GM10266 (cell line): ENCODE data around the gene ZG16B.

Experiments used
- DNase-seq: peaks from one replicate; pipeline ENCODE4 v3.0.0; 2012; ENCODE audit errors: extremely low spot score
- TF ChIP-seq, protein P1 (sequence below): IDR thresholded peaks from 2 replicates; pipeline ENCODE4 v1.5.1; 2012; ENCODE audit warnings: mild to moderate bottlenecking, low read depth; ENCODE audit not compliant: control insufficient read depth, insufficient read depth; ENCODE audit errors: missing control alignments

The ZG16B gene

DNA sequence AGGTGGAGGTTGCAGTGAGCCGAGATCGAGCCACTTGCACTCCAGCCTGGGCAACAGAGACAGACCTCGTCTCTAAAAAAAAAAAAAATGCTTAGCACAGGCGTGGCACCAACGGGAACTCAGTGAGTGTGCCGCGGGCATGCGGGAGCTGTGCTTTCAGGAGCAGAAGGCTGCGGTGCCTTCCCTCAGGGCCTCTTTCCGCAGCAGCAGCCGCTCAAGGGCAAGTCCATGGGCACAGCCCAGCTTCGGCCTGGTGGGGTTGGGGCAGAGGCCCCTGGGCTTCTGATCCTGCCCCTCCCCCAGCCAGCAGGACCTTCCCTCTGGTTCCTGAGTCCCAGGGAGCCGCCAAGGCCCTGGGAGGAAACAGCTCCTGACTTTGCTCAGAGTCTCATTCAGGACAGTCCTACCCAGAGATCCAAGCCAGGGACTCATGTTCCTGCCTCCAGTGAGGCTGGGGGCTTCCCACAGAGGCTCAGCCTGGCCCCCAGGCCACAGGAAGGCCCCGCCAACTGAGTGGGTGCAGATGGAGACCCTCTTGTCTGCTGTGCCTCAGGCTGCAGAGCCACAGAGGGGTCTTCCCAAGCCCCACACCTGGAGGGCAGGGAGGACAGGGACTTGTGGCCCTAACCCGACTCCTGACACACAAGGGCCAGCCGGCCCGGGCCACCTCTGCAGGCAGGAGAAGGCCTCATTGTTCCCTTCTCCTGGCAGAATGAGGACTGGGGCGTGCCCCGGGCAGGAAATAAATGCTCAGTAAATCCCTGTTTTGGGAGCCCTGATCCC, 3.3 kb upstream of the ZG16B start:
- TF ChIP-seq, protein P1, sequence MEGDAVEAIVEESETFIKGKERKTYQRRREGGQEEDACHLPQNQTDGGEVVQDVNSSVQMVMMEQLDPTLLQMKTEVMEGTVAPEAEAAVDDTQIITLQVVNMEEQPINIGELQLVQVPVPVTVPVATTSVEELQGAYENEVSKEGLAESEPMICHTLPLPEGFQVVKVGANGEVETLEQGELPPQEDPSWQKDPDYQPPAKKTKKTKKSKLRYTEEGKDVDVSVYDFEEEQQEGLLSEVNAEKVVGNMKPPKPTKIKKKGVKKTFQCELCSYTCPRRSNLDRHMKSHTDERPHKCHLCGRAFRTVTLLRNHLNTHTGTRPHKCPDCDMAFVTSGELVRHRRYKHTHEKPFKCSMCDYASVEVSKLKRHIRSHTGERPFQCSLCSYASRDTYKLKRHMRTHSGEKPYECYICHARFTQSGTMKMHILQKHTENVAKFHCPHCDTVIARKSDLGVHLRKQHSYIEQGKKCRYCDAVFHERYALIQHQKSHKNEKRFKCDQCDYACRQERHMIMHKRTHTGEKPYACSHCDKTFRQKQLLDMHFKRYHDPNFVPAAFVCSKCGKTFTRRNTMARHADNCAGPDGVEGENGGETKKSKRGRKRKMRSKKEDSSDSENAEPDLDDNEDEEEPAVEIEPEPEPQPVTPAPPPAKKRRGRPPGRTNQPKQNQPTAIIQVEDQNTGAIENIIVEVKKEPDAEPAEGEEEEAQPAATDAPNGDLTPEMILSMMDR, result no peak
- no peak for DNase-seq

DNA sequence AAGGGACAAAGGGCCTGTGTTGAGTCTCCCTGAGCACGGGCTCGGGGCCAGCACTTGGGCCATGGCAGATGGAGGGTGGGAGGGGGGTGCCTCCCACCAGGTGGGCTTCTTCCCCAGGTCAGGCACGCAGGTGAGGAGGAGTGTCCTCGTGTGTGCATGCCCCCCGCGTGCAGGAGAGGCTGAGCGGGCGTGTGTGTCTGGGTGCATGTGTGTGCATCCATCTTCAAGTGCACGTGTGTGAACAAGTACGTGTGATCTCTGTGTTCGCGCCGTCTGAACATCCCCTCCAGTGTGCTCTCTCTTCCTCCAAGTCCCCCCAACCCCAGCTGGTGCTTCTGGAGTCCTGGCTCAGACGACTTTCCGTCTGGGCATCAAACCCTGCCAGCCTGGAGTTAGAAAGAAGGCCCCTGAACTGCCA, 2.7 kb upstream of the ZG16B start:
- TF ChIP-seq, protein P1, result no peak
- DNase-seq, result no peak

DNA sequence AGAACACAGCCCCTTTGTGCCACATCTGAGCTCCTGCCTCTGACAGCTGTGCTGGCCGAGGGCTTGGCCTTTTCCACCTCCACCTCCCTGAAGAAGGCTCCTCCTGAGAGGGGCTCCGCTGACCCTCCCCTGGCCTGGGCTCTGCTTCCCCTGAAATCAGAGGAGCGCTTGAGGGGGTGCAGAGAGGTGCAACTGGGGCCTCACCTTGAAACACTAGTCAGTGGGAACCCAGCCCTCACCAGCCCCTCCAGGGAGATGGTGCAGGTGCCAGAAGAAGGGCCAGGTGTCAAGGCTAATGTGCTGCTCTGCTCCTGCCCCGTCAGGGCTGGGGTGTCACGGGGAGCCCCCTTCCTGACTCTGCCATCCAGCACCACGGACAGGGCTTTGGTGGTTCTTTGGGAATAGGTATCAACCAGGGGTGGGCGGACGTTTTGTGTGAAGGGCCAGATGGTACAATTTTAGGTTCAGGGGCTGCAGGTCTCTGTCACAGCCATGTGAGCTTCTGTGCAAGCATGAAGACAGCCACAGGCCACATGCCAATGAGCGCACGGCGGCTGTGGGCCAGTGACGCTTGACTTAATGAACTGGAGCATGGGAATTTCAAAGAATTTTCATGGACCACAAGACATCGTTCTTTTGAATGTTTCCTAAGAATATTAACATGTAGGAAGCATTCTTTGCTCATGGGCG, 2.1 kb upstream of the ZG16B start:
- TF ChIP-seq, protein P1, result no peak
- DNase-seq, result no peak

DNA sequence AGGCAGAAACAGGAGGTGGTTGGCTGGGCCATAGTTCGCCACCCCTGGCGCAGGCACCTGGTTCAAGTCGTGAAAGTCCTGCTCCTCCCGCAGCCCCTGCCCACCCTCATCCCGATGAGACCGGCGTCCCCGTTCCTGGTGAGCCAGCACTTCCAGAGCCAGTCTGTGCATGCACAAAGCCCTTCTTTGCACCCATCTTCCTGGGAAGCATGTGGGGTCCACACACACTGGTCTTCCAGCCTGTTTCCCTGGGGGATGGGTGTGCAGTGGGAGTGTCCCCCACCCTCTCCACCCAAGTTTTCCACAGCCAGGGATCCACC, 1.6 kb upstream of the ZG16B start:
- TF ChIP-seq, protein P1, result no peak
- no peak for DNase-seq

DNA sequence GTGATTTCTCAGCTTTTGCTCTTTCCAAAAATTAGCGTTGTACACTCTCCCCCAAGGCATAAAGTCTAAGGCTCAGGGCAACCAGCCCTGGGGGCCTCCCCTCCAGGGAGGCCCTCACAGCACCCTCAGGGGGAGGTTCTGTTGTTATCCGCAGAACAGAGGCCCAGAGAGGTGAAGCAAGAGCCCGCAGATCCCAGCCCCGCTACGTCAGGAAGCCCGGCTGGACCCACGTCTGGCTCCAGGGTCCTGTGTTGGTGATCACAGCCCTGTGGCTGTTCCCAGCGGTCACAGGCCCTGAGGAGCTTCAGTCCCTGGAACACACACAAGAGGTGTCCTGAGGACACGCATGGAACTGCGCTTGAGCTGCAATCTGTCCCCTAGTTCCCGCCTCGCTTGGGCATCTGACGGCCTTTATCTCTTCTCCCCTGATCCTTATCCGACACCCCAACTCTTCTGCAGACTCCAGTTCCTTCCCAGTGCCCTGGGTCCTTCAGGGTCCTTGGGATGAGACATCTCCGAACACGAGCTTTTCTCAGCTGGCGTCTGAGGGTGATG, 1.1 kb upstream of the ZG16B start:
- TF ChIP-seq, protein P1, result no peak

DNA sequence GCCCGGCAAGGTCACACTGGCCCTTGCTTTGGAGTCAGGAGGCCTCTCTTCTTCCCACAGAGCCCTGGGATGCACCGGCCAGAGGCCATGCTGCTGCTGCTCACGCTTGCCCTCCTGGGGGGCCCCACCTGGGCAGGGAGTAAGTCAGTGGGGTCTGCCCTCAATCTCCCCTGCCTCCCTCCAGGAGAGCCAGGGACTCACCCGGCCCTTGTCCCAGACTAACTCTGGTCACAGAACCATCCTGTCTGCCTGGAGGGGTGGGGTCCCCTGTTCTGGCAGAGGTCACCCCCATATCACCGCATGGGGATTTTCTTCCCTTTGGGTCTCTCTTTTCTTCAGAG, 222 bp downstream of the ZG16B start:
- DNase-seq, result no peak
- TF ChIP-seq, protein P1, result no peak

More for the DNA sequence above, 1.1 kb upstream of the ZG16B start:
- DNase-seq, result no peak

DNA sequence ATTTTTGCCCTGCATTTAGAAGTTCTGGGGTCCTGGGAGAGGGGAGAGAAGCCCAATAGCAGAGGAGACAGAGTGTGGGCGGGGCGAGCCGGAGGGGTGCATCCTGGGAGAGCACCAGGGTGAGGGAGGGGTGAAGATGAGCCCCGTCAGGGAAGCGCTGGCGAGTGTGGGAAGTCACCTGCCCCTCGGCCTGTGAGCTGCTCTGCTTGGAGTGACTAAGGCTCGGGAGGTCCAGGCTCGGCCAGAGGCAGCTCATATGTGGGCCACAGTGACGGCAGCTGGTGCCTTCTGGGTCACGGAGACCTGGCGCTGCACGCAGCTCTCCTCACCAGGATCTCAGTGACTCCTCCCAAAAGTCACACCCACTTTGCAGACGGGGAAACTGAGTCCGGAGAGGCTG, 1.1 kb downstream of the ZG16B start:
- no peak for DNase-seq
- TF ChIP-seq, protein P1, result no peak
